Gastrocnemius medialis (tissue), 4 donors: ENCODE results near the gene NIPAL1. TPM values are rescaled to one million over a fixed set of nuclear protein-coding genes. Genes with fewer than 3 reads are reported as not detected.

Source experiments
- ATAC-seq, 2 donors: fragments of 150-250 bp; one replicate each; pipeline ENCODE4 v1.9.1; 2016
- DNase-seq, 2 donors: peaks; one replicate each; pipeline ENCODE4 v3.0.0-alpha.2; 2019
- H3K27ac ChIP-seq, 4 donors: fragments of 200-600 bp; sonication (generic); 1 replicate in 1 of 4; 2 replicates in 3 of 4; pipeline ENCODE4 v1.5.1; 2016 to 2018; ENCODE audit warnings: mild to moderate bottlenecking in 2 of 4, moderate library complexity in 1 of 4
- H3K27me3 ChIP-seq, 3 donors: fragments of 200-600 bp; sonication (generic) in 2 of 3; 1 replicate in 1 of 3; 2 replicates in 2 of 3; pipeline versions ENCODE4 v1.5.1 to v1.6.0; 2016 to 2019; ENCODE audit warnings: mild to moderate bottlenecking in 1 of 3, moderate library complexity in 1 of 3
- H3K36me3 ChIP-seq, 2 donors: fragments of 200-600 bp; sonication (generic) in 1 of 2; one replicate each; pipeline ENCODE4 v1.5.1; 2017 to 2018
- H3K4me1 ChIP-seq, 2 donors: fragments of 200-600 bp; sonication (generic) in 1 of 2; one replicate each; pipeline ENCODE4 v1.5.1; 2016 to 2017; ENCODE audit warnings: mild to moderate bottlenecking in 2 of 2
- H3K4me3 ChIP-seq, 4 donors: fragments of 200-600 bp; sonication (generic) in 3 of 4; 1 replicate in 1 of 4; 2 replicates in 3 of 4; pipeline ENCODE4 v1.5.1; 2016 to 2019; ENCODE audit warnings: mild to moderate bottlenecking in 2 of 4
- H3K9me3 ChIP-seq, 3 donors: fragments of 200-600 bp; sonication (generic) in 2 of 3; 1 replicate in 1 of 3; 2 replicates in 2 of 3; pipeline ENCODE4 v1.5.1; 2016 to 2019
- CTCF ChIP-seq, 5 experiments: fragments of 450-650 bp in 3 of 5; fragments of 200-600 bp in 2 of 5; sonication (generic) in 2 of 5; IDR thresholded peaks in 4 of 5; conservative IDR thresholded peaks in 1 of 5; 1 replicate in 4 of 5; 2 replicates in 1 of 5; pipeline ENCODE4 v1.5.1; 2016 to 2019; ENCODE audit warnings: antibody characterized with exemption in 5 of 5, mild to moderate bottlenecking in 3 of 5, moderate library complexity in 3 of 5
- POLR2A ChIP-seq, 2 donors: fragments of 450-650 bp; IDR thresholded peaks; one replicate each; pipeline ENCODE4 v1.6.1; 2017; ENCODE audit warnings: antibody characterized with exemption in 2 of 2, mild to moderate bottlenecking in 2 of 2, moderate library complexity in 2 of 2
- in situ Hi-C, 4 donors: fragments of 200-750 bp; cut with MboI; loops; one replicate each; pipeline versions ENCODE4 v1.15.0 to v1.8.0; 2017; ENCODE audit warnings: low sequenced_read_pairs in 4 of 4
- intact Hi-C: fragments of 100-400 bp; cut with DNase I; formaldehyde crosslinking; loops from one replicate; pipeline ENCODE4 v1.15.1; 2023; ENCODE audit warnings: low total_unique reads
- total RNA-seq, 4 donors: library from RNA; depleted of rRNA; stranded (reverse); fragments of >200 nt; gene quantifications; one replicate each; pipeline versions ENCODE4 v1.1.0 to v1.2.3, GENCODE V29; 2016

Gene NIPAL1
- total RNA-seq, 4 donors from 2014 or later: 0.07 to 0.51 (median 0.15) TPM; not detected in 1

GRCh38 chr4:48047421-48047844, 30.9 kb downstream of the NIPAL1 start:
- Histone ChIP-seq H3K9me3 (no peaks in the 10 kb centered on the region), H3K27ac (peak overlapping the region in 3 of 4 donors; percentile 20 to 35 (median 21)), H3K4me1 (peaks cover 28 to 32% of the 10 kb centered on the region in 2 donors), H3K4me3 (peak overlapping the region in 1 of 4 donors; percentile 40), H3K27me3 (no peaks in the 10 kb centered on the region), H3K36me3 (no peaks in the 10 kb centered on the region)
- TF ChIP-seq CTCF (IDR thresholded peaks at IDR 0.05 in 4 of 5, conservative IDR thresholded peaks at IDR 0.05 in 1 of 5): no peak
- TF ChIP-seq POLR2A (IDR thresholded peaks at IDR 0.05): no peak
- DNase-seq: no peak
- in situ Hi-C loops (no loop called here), intact Hi-C loops (no loop called here)
- ATAC-seq: peak in 1 of 2 donors; percentile 35

DNA sequence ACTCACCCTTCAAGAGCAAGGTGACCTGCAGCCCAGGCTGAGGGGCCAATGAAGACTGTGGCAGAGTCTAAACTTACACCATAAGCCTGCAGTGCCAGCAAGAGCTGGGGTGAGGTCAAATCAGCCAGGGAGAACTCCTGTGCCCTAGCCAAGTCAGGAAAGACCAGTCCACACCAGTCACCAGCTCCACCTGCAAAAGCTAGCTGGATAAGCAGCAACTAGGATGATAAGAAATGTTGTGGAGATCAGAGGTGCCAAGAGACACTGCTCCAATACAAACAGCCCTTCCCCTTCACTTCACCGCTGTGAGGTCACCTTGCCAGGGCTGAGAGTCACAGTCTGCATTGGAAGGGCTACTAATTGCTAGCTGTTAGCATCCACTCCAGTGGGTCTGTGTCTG, 31.3 kb downstream of the NIPAL1 start:
- Histone ChIP-seq H3K27me3 (no peaks in the 10 kb centered on the region), H3K27ac (peak overlapping the region in 2 of 4 donors; percentile 21 to 35), H3K4me1 (peaks cover 28 to 29% of the 10 kb centered on the region in 2 donors), H3K36me3 (no peaks in the 10 kb centered on the region), H3K4me3 (no peak overlapping the region), H3K9me3 (no peaks in the 10 kb centered on the region)
- ATAC-seq (peak in 1 of 2 donors; percentile 25), DNase-seq (no peak)
- intact Hi-C loops: no loop called here
- TF ChIP-seq CTCF (IDR thresholded peaks at IDR 0.05 in 4 of 5, conservative IDR thresholded peaks at IDR 0.05 in 1 of 5): no peak
- no peak for TF ChIP-seq POLR2A (IDR thresholded peaks at IDR 0.05)
- in situ Hi-C loops: no loop called here

GRCh38 chr4:48049483-48049882, 32.9 kb downstream of the NIPAL1 start:
- no peak overlapping the region for H3K27ac ChIP-seq
- DNase-seq: no peak
- H3K4me3 ChIP-seq: no peak overlapping the region
- intact Hi-C loops: no loop called here
- no peaks in the 10 kb centered on the region for H3K36me3 ChIP-seq
- no peaks in the 10 kb centered on the region for H3K27me3 ChIP-seq
- no peaks in the 10 kb centered on the region for H3K9me3 ChIP-seq
- H3K4me1 ChIP-seq: peaks cover 20 to 23% of the 10 kb centered on the region in 2 donors
- ATAC-seq: no peak
- TF ChIP-seq POLR2A (IDR thresholded peaks at IDR 0.05): no peak
- TF ChIP-seq CTCF (IDR thresholded peaks at IDR 0.05 in 4 of 5, conservative IDR thresholded peaks at IDR 0.05 in 1 of 5): no peak
- in situ Hi-C loops: no loop called here

DNA sequence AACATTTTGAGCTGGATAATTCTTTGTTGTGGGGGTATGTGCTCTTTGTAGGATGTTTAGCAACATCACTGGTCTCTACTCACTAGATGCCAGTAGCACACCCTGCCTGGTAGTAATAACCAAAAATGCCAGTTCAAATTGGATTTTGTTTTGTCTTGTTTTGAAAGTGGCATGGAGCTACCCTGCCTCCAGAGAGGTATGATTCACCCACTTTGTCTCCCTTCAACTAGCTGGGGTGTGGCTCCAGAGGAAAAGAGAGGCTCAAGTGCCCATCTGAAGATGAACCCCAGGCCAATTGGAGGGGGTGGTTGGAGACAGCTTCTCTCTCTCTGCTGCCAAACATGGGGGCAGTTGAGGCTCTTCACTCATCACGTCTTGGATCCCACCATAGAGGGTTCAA, 34.5 kb downstream of the NIPAL1 start:
- Histone ChIP-seq H3K27ac (no peak overlapping the region), H3K27me3 (no peaks in the 10 kb centered on the region), H3K9me3 (no peaks in the 10 kb centered on the region), H3K4me3 (no peak overlapping the region), H3K36me3 (no peaks in the 10 kb centered on the region), H3K4me1 (peaks cover 16 to 20% of the 10 kb centered on the region in 2 donors)
- in situ Hi-C loops: no loop called here
- intact Hi-C loops: no loop called here
- TF ChIP-seq POLR2A (IDR thresholded peaks at IDR 0.05) (no peak), CTCF (IDR thresholded peaks at IDR 0.05 in 4 of 5, conservative IDR thresholded peaks at IDR 0.05 in 1 of 5) (no peak)
- ATAC-seq: no peak
- no peak for DNase-seq
